ENCODE data around the gene ENOX2. TPM values are rescaled to one million over a fixed set of nuclear protein-coding genes. Genes with fewer than 3 reads are reported as not detected.

ENOX2 gene
- 6.5 and 6.8 TPM in 2 replicates for polyA plus RNA-seq

GRCh38 chrX:130902783-130903613, at the start of gene ENOX2:
Gene ENOX2 (minus strand): TSS chrX:130903209. CDS start chrX:130703216, 199,993 bp downstream.

Other genes starting within 250 kb of the ENOX2 start
- 1.7 TPM in 1 of 2 replicates, not detected in the other for gene ARHGAP36, start 155.1 kb upstream of the ENOX2 start, polyA plus RNA-seq

Data from Purkinje cell (primary cell).